T-cell (primary cell): ENCODE data around the gene KCNH2. TPM values are rescaled to one million over a fixed set of nuclear protein-coding genes. Genes with fewer than 3 reads are reported as not detected.
A peak's percentile ranks its signal among the peaks of the same experiment; 100 is the strongest.
"Not testable (repeated sequence)": the region's sequence is repeated elsewhere in the genome, so short reads cannot be mapped to it uniquely, and the experiment has no call there.

ENCODE experiments used
- ATAC-seq, 4 experiments: fragments of 200-7000 bp in 3 of 4; fragments of 150-1000 bp in 1 of 4; cut with Tn5 transposase; replicated peaks in 1 of 4; 1 replicate in 3 of 4; 2 replicates in 1 of 4; pipeline ENCODE4 v1.10.0; 2021; ENCODE audit warnings: moderate library complexity in 3 of 4, mild to moderate bottlenecking in 2 of 4, moderate number of reproducible peaks in 1 of 4
- CTCF ChIA-PET, 2 donors: fragments of 300-600 bp; sonication (Branson Sonifier 250); formaldehyde crosslinking; loops; one replicate each; lab custom pipeline; 2022; ENCODE audit warnings: antibody characterized with exemption in 2 of 2; lab: Charles Lee
- POLR2A ChIA-PET, 2 donors: fragments of 300-600 bp; sonication (Branson Sonifier 250); formaldehyde crosslinking; loops; one replicate each; lab custom pipeline; 2022; ENCODE audit warnings: antibody characterized with exemption in 2 of 2; lab: Charles Lee
- DNase-seq, 35 experiments: peaks; one replicate each; pipeline versions ENCODE4 v3.0.0 to v3.0.0-alpha.2; 2013 to 2023
- H3K27ac ChIP-seq: one replicate; pipeline ENCODE4 v1.5.1; 2013; ENCODE audit warnings: low read length
- H3K27me3 ChIP-seq, 2 experiments: replicated peaks in 1 of 2; 1 replicate in 1 of 2; 2 replicates in 1 of 2; pipeline versions ENCODE4 v1.6.1 to v1.7.0; 2013; ENCODE audit warnings: low read length in 1 of 2, mixed read lengths in 1 of 2; ENCODE audit not compliant: control insufficient read depth in 2 of 2, insufficient read depth in 2 of 2; ENCODE audit errors: extremely low read depth in 1 of 2
- H3K36me3 ChIP-seq, 2 donors: 1 replicate in 1 of 2; 2 replicates in 1 of 2; pipeline versions ENCODE4 v1.6.1 to v1.7.0; 2013; ENCODE audit warnings: low read length in 1 of 2; ENCODE audit not compliant: control insufficient read depth in 2 of 2, insufficient read depth in 1 of 2; ENCODE audit errors: extremely low read depth in 1 of 2
- H3K4me1 ChIP-seq, 2 experiments: 1 replicate in 1 of 2; 2 replicates in 1 of 2; pipeline versions ENCODE4 v1.6.1 to v1.7.0; 2013; ENCODE audit warnings: low read length in 2 of 2, mixed read lengths in 1 of 2; ENCODE audit not compliant: insufficient read depth in 2 of 2, control insufficient read depth in 1 of 2; ENCODE audit errors: extremely low read depth in 1 of 2
- H3K4me3 ChIP-seq, 2 donors: 1 replicate in 1 of 2; 2 replicates in 1 of 2; pipeline versions ENCODE4 v1.5.1 to v1.7.0; 2013; ENCODE audit warnings: mild to moderate bottlenecking in 2 of 2, low read length in 1 of 2, moderate library complexity in 1 of 2; ENCODE audit not compliant: control insufficient read depth in 1 of 2; ENCODE audit errors: extremely low read depth in 1 of 2
- H3K9me3 ChIP-seq: 2 replicates; pipeline ENCODE4 v1.7.0; 2013
- H3K27ac Mint-ChIP-seq, 2 donors: one replicate each; pipeline ENCODE4 v1.8.0; 2020 to 2021; ENCODE audit warnings: mild to moderate bottlenecking in 2 of 2, mixed read lengths in 2 of 2
- H3K27me3 Mint-ChIP-seq, 2 donors: one replicate each; pipeline ENCODE4 v1.8.0; 2021 to 2022; ENCODE audit warnings: mixed read lengths in 2 of 2
- H3K36me3 Mint-ChIP-seq: one replicate; pipeline ENCODE4 v1.8.0; 2021; ENCODE audit warnings: mixed read lengths
- H3K4me1 Mint-ChIP-seq, 3 donors: one replicate each; pipeline ENCODE4 v1.8.0; 2020 to 2022; ENCODE audit warnings: mixed read lengths in 3 of 3, mild to moderate bottlenecking in 1 of 3
- H3K4me3 Mint-ChIP-seq, 3 donors: one replicate each; pipeline ENCODE4 v1.8.0; 2020 to 2022; ENCODE audit warnings: mild to moderate bottlenecking in 3 of 3, mixed read lengths in 3 of 3, moderate library complexity in 3 of 3
- H3K9me3 Mint-ChIP-seq, 3 donors: one replicate each; pipeline ENCODE4 v1.8.0; 2020 to 2022; ENCODE audit warnings: mixed read lengths in 3 of 3
- WGBS: methylation state at CpG from one replicate; pipeline ENCODE4 v1.1.5; 2013; ENCODE audit warnings: missing lambda C conversion rate; ENCODE audit not compliant: insufficient coverage; 5-methylcytosine and 5-hydroxymethylcytosine counted together
- total RNA-seq, 35 experiments: library from RNA in 6 of 35; stranded (reverse) in 6 of 35; fragments of 120-200 nt in 1 of 35; gene quantifications; one replicate each; pipeline versions ENCODE4 v1.2.1 to v1.2.4 and lab custom pipeline; 2013 to 2026

KCNH2 gene
- total RNA-seq, 5 donors from 2014 or later (not counting 1 experiment from before 2014, with no cell fraction given) = 2.9 to 4.6 (median 3.0) TPM

DNA sequence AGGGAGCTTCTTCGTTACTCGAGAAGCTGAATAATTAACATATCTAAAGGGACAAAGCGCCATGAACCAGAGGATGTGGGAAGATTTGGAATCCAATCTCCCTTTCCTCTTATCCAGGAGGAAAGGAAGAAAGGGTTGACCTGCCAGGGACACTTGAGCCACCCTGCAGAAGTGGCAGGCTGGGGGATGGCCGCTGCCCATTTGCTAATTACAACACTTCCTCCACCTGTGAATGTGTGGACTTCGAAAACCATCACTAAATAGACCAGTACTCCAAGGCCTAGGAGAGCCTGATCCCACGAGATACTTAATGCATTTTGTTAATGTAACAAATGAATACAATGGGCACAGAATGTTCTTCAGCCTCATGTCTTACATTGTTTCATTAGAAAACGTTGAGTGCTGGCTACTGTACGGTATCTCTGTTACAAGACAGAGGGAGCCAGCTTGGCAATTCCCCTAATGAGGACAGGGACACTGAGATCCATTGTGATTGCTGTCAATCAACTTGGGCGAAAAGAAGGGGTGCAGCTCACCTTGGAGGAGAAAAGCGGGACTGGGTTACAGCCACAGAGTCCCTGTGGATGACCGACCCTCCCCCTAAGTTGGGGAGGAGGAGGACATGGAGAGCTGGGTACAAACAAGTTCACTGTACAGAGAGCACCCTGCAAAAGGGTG, 66.4 kb downstream of the KCNH2 start:
- Mint-ChIP-seq H3K27ac (no peak overlapping the region), H3K36me3 (no peaks in the 10 kb centered on the region), H3K9me3 (no peaks in the 10 kb centered on the region), H3K4me1 (peaks cover 8 to 21% (median 10%) of the 10 kb centered on the region in 3 donors), H3K4me3 (no peak overlapping the region), H3K27me3 (peaks cover 4 to 7% of the 10 kb centered on the region in 2 donors)
- WGBS = 94% methylated on average over 4 of the region's 11 CpGs
- ChIA-PET POLR2A (no interaction called here), CTCF (interaction anchor here in 1 of 2 donors (1.0 to 1.1 kb wide), 2 partner anchors 10 to 51 kb away, joined by 3 read pairs; no protein-coding TSS in a partner anchor)
- Histone ChIP-seq H3K27ac (no peak overlapping the region), H3K4me1 (peaks cover 0 to 16% of the 10 kb centered on the region in 2 experiments), H3K4me3 (no peak overlapping the region), H3K9me3 (no peaks in the 10 kb centered on the region), H3K27me3 (peaks cover 4 to 14% of the 10 kb centered on the region in 2 experiments), H3K36me3 (no peaks in the 10 kb centered on the region)
- DNase-seq (no peak), ATAC-seq (no peak)

GRCh38 chr7:150910996-150911422, 67.1 kb downstream of the KCNH2 start:
- H3K4me3 ChIP-seq = no peak overlapping the region
- ChIA-PET CTCF (interaction anchor here in 1 of 2 donors (1.0 kb wide), 1 partner anchor 52 kb away, joined by 3 read pairs; no protein-coding TSS in a partner anchor), POLR2A (no interaction called here)
- Mint-ChIP-seq H3K27ac (peak overlapping the region in 1 of 2 donors; percentile 43), H3K4me1 (peaks cover 8 to 21% (median 10%) of the 10 kb centered on the region in 3 donors), H3K27me3 (peaks cover 4 to 7% of the 10 kb centered on the region in 2 donors), H3K4me3 (no peak overlapping the region), H3K9me3 (no peaks in the 10 kb centered on the region), H3K36me3 (no peaks in the 10 kb centered on the region)
- 35% methylated on average over 10 of the region's 12 CpGs for WGBS
- H3K9me3 ChIP-seq = no peaks in the 10 kb centered on the region
- peaks cover 0 to 16% of the 10 kb centered on the region in 2 experiments for H3K4me1 ChIP-seq
- DNase-seq = peak in 1 of 35 experiments; percentile 10
- no peak overlapping the region for H3K27ac ChIP-seq
- no peaks in the 10 kb centered on the region for H3K36me3 ChIP-seq
- peaks cover 4 to 14% of the 10 kb centered on the region in 2 experiments for H3K27me3 ChIP-seq
- ATAC-seq = no peak

DNA sequence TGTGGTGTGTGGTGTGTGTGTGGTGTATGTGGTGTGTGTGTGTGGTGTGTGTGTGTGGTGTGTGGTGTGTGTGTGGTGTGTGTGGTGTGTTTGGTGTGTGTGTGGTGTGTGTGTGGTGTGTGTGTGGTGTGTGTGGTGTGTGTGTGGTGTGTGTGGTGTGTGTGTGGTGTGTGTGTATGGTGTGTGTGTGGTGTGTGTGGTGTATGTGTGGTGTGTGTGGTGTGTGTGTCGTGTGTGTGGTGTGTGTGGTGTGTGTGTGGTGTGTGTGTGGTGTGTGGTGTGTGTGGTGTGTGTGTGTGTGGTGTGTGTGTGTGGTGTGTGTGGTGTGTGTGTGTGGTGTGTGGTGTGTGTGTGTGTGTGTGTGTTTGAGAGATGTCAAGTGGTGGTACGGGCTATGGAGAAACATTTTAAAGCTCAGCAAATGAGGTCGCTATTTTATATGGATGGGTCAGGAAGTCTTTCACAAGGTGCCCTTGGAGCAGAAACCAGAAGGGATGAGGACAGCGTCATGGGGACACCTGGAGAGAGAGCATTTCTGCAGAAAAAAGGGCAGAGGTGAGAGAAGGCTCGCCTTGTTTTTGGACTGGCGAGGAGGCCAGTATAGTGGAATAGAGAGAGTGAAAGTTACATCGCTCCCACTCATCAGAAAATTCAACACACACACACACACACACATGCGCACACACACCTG, 67.7 kb downstream of the KCNH2 start:
- H3K9me3 ChIP-seq, H3K36me3 ChIP-seq, H3K4me3 Mint-ChIP-seq, DNase-seq, POLR2A ChIA-PET, CTCF ChIA-PET, H3K27me3 Mint-ChIP-seq, H3K27ac ChIP-seq, H3K4me3 ChIP-seq, H3K9me3 Mint-ChIP-seq, H3K27ac Mint-ChIP-seq, H3K36me3 Mint-ChIP-seq, ATAC-seq: not testable (repeated sequence)
- peaks cover 8 to 21% (median 10%) of the 10 kb centered on the region in 3 donors for H3K4me1 Mint-ChIP-seq
- WGBS = 80% methylated on average over 3 of the region's 8 CpGs
- peaks cover 0 to 16% of the 10 kb centered on the region in 2 experiments for H3K4me1 ChIP-seq
- H3K27me3 ChIP-seq = peaks cover 4 to 11% of the 10 kb centered on the region in 2 experiments

GRCh38 chr7:150909200-150909995, 68.7 kb downstream of the KCNH2 start:
- no peaks in the 10 kb centered on the region for H3K36me3 Mint-ChIP-seq
- DNase-seq = peak in 33 of 35 experiments; percentile 20 to 69 (median 45)
- ATAC-seq = peak; percentile 83 to 99 (median 96)
- H3K9me3 ChIP-seq = no peaks in the 10 kb centered on the region
- no peaks in the 10 kb centered on the region for H3K9me3 Mint-ChIP-seq
- POLR2A ChIA-PET = interaction anchor here in 1 of 2 donors (0.7 kb wide), 1 partner anchor 119 kb away, joined by 3 read pairs; the partner anchor contains the start of gene ABCB8
- H3K4me1 Mint-ChIP-seq = peaks cover 8 to 21% (median 10%) of the 10 kb centered on the region in 3 donors
- H3K4me3 Mint-ChIP-seq = peak overlapping the region in 1 of 3 donors; percentile 51
- peaks cover 4 to 11% of the 10 kb centered on the region in 2 experiments for H3K27me3 ChIP-seq
- 21% methylated on average over 3 of the region's 8 CpGs for WGBS
- no peak overlapping the region for H3K27ac ChIP-seq
- CTCF ChIA-PET = interaction anchor here (0.6 to 1.3 kb wide), 12 partner anchors 11 to 567 kb away, joined by 3 to 7 read pairs (median 3); no protein-coding TSS in a partner anchor
- peaks cover 5 to 6% of the 10 kb centered on the region in 2 donors for H3K27me3 Mint-ChIP-seq
- peak overlapping the region in 1 of 2 donors; percentile 6 for H3K27ac Mint-ChIP-seq
- H3K4me1 ChIP-seq = peaks cover 0 to 16% of the 10 kb centered on the region in 2 experiments
- no peak overlapping the region for H3K4me3 ChIP-seq
- H3K36me3 ChIP-seq = no peaks in the 10 kb centered on the region

- Histone ChIP-seq H3K4me1 (peaks cover 0 to 16% of the 10 kb centered on the region in 2 experiments), H3K27me3 (peaks cover 0 to 17% of the 10 kb centered on the region in 2 experiments), H3K9me3 (no peaks in the 10 kb centered on the region), H3K27ac (no peak overlapping the region), H3K4me3 (no peak overlapping the region), H3K36me3 (no peaks in the 10 kb centered on the region)
- POLR2A ChIA-PET = interaction anchor here in 1 of 2 donors (0.7 kb wide), 1 partner anchor 36 kb away, joined by 3 read pairs; no protein-coding TSS in a partner anchor
- DNase-seq = no peak
- WGBS = no CpG with 5 or more reads among the region's 2 CpGs
- H3K36me3 Mint-ChIP-seq = no peaks in the 10 kb centered on the region
- no peak overlapping the region for H3K4me3 Mint-ChIP-seq
- CTCF ChIA-PET = interaction anchor here in 1 of 2 donors (0.7 kb wide), 1 partner anchor 51 kb away, joined by 5 read pairs; no protein-coding TSS in a partner anchor
- H3K9me3 Mint-ChIP-seq = no peaks in the 10 kb centered on the region
- no peak overlapping the region for H3K27ac Mint-ChIP-seq
- ATAC-seq = no peak
- peaks cover 12 to 17% of the 10 kb centered on the region in 2 donors for H3K27me3 Mint-ChIP-seq
- peaks cover 8 to 21% (median 10%) of the 10 kb centered on the region in 3 donors for H3K4me1 Mint-ChIP-seq
Measured at GRCh38 chr7:150908173-150908572, 69.9 kb downstream of the KCNH2 start.
